Liver (tissue), 9 donors: ENCODE data around the gene PTGDR. TPM values are rescaled to one million over a fixed set of nuclear protein-coding genes. Genes with fewer than 3 reads are reported as not detected.

Experiments used
- DNase-seq: peaks from one replicate; pipeline ENCODE4 v3.0.0-alpha.2; 2017; ENCODE audit warnings: low spot score
- H3K27ac ChIP-seq, 2 donors: one replicate each; pipeline ENCODE4 v1.7.0; 2013; ENCODE audit warnings: inconsistent platforms in 2 of 2, low read length in 2 of 2, control low read depth in 1 of 2, low read depth in 1 of 2, mild to moderate bottlenecking in 1 of 2
- H3K27me3 ChIP-seq, 4 donors: one replicate each; pipeline versions ENCODE4 v1.6.1 to v1.7.0; 2013; ENCODE audit warnings: low read length in 3 of 4, inconsistent platforms in 1 of 4, mild to moderate bottlenecking in 1 of 4, moderate library complexity in 1 of 4; ENCODE audit not compliant: control insufficient read depth in 4 of 4, insufficient read depth in 4 of 4
- H3K36me3 ChIP-seq, 4 donors: one replicate each; pipeline versions ENCODE4 v1.6.1 to v1.7.0; 2013; ENCODE audit warnings: low read length in 3 of 4, mild to moderate bottlenecking in 3 of 4, low read depth in 1 of 4, moderate library complexity in 1 of 4; ENCODE audit not compliant: control insufficient read depth in 4 of 4, insufficient read depth in 3 of 4
- H3K4me1 ChIP-seq, 4 donors: one replicate each; pipeline versions ENCODE4 v1.6.1 to v1.7.0; 2013; ENCODE audit warnings: low read length in 3 of 4, mild to moderate bottlenecking in 3 of 4, moderate library complexity in 1 of 4; ENCODE audit not compliant: control insufficient read depth in 4 of 4, insufficient read depth in 4 of 4
- H3K4me3 ChIP-seq, 3 donors: one replicate each; pipeline versions ENCODE4 v1.6.1 to v1.7.0; 2013; ENCODE audit warnings: low read length in 3 of 3, control low read depth in 1 of 3, low read depth in 1 of 3, mild to moderate bottlenecking in 1 of 3
- H3K9ac ChIP-seq, 2 donors: one replicate each; pipeline ENCODE4 v1.7.0; 2013; ENCODE audit warnings: low read length in 2 of 2, mild to moderate bottlenecking in 2 of 2, moderate library complexity in 2 of 2, control low read depth in 1 of 2, low read depth in 1 of 2
- H3K9me3 ChIP-seq, 4 donors: one replicate each; pipeline versions ENCODE4 v1.6.1 to v1.7.0; 2013; ENCODE audit warnings: low read length in 3 of 4; ENCODE audit not compliant: control insufficient read depth in 4 of 4
- ATF3 ChIP-seq: IDR thresholded peaks from 2 replicates; pipeline ENCODE4 v1.6.1; 2016; ENCODE audit warnings: antibody characterized with exemption
- EGR1 ChIP-seq, 2 donors: IDR thresholded peaks; 2 replicates each; pipeline ENCODE4 v1.6.1; 2016 to 2018; ENCODE audit warnings: antibody characterized with exemption in 2 of 2, low read depth in 2 of 2
- FOXA2 ChIP-seq: IDR thresholded peaks from 2 replicates; pipeline ENCODE4 v1.6.1; 2016; ENCODE audit warnings: antibody characterized with exemption
- GABPA ChIP-seq, 2 donors: IDR thresholded peaks in 1 of 2; conservative IDR thresholded peaks in 1 of 2; 2 replicates each; pipeline ENCODE4 v1.6.1; 2016; ENCODE audit warnings: antibody characterized with exemption in 2 of 2, mild to moderate bottlenecking in 1 of 2, moderate library complexity in 1 of 2
- HNF4A ChIP-seq, 2 donors: conservative IDR thresholded peaks; 2 replicates each; pipeline ENCODE4 v1.6.1; 2016; ENCODE audit warnings: antibody characterized with exemption in 2 of 2, mild to moderate bottlenecking in 2 of 2
- HNF4G ChIP-seq: IDR thresholded peaks from 2 replicates; pipeline ENCODE4 v1.6.1; 2016; ENCODE audit warnings: antibody characterized with exemption
- JUND ChIP-seq, 2 donors: IDR thresholded peaks; 2 replicates each; pipeline ENCODE4 v1.6.1; 2016; ENCODE audit warnings: antibody characterized with exemption in 2 of 2
- NR2F2 ChIP-seq: IDR thresholded peaks from 2 replicates; pipeline ENCODE4 v1.6.1; 2016; ENCODE audit warnings: antibody characterized with exemption
- RAD21 ChIP-seq, 2 donors: IDR thresholded peaks; 2 replicates each; pipeline ENCODE4 v1.6.1; 2016; ENCODE audit warnings: antibody characterized with exemption in 2 of 2, mild to moderate bottlenecking in 2 of 2
- RXRA ChIP-seq, 2 donors: IDR thresholded peaks; 2 replicates each; pipeline ENCODE4 v1.6.1; 2017 to 2018; ENCODE audit warnings: antibody characterized with exemption in 2 of 2, mild to moderate bottlenecking in 1 of 2
- SP1 ChIP-seq: IDR thresholded peaks from 2 replicates; pipeline ENCODE4 v1.6.1; 2018; ENCODE audit warnings: antibody characterized with exemption, mild to moderate bottlenecking
- TAF1 ChIP-seq: conservative IDR thresholded peaks from 2 replicates; pipeline ENCODE4 v1.6.1; 2016; ENCODE audit warnings: antibody characterized with exemption, mild to moderate bottlenecking
- YY1 ChIP-seq: IDR thresholded peaks from 2 replicates; pipeline ENCODE4 v1.6.1; 2016; ENCODE audit warnings: antibody characterized with exemption, mild to moderate bottlenecking
- WGBS: extraction: QIAGEN DNeasy Blood & Tissue Kit; methylation state at CpG from one replicate; pipeline ENCODE4 v1.1.7; 2013; 5-methylcytosine and 5-hydroxymethylcytosine counted together
- polyA plus RNA-seq, 2 donors: library from polyadenylated mRNA; stranded (reverse) in 1 of 2; unstranded in 1 of 2; fragments of 200-250 nt in 1 of 2; fragments of >200 nt in 1 of 2; fragmentation: Nextera tagmentation in 1 of 2; extraction: Ambion mirVana in 1 of 2; gene quantifications; one replicate each; pipeline versions ENCODE4 v1.2.1 to v1.2.3, GENCODE V29; 2013 to 2015
- total RNA-seq, 2 donors: library from RNA; depleted of rRNA; stranded (reverse); fragments of >200 nt; gene quantifications; one replicate each; pipeline ENCODE4 v1.2.3, GENCODE V29; 2014
- TF ChIP-seq, protein P1 (sequence below): IDR thresholded peaks from 2 replicates; pipeline ENCODE4 v1.6.1; 2016; ENCODE audit warnings: antibody characterized with exemption
- TF ChIP-seq, protein P2 (sequence below): IDR thresholded peaks from 2 replicates; pipeline ENCODE4 v1.6.1; 2016; ENCODE audit warnings: antibody characterized with exemption
- TF ChIP-seq, protein P3 (sequence below): fragments of 150-350 bp; IDR thresholded peaks from 2 replicates; pipeline ENCODE4 v1.5.1; 2017; ENCODE audit warnings: improper control_type of control experiment, low read depth, low read length; ENCODE audit not compliant: missing input control
- TF ChIP-seq, protein P4 (sequence below): IDR thresholded peaks from 2 replicates; pipeline ENCODE4 v1.6.1; 2016; ENCODE audit warnings: antibody characterized with exemption, mild to moderate bottlenecking
- donor health status: healthy.
- donor health status: healthy.
- donor health status: healthy.
- donor health status: healthy.
- donor health status: healthy.

PTGDR gene
- total and polyA plus RNA-seq, 4 donors: 0.14 to 1.4 (median 0.44) TPM

- peaks cover 0 to 2% (median 0%) of the 10 kb centered on the region in 4 donors for H3K27me3 ChIP-seq
- DNase-seq: no peak
- TF ChIP-seq TAF1 (no peak), HNF4G (no peak), NR2F2 (no peak), YY1 (no peak), FOXA2 (no peak), SP1 (no peak), RAD21 (IDR thresholded peaks at IDR 0.05) (no peak), EGR1 (IDR thresholded peaks at IDR 0.05; ENCODE audit: low read depth in 2 of 2) (no peak)
- TF ChIP-seq, protein P1, sequence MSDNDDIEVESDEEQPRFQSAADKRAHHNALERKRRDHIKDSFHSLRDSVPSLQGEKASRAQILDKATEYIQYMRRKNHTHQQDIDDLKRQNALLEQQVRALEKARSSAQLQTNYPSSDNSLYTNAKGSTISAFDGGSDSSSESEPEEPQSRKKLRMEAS: no peak
- TF ChIP-seq, protein P2, sequence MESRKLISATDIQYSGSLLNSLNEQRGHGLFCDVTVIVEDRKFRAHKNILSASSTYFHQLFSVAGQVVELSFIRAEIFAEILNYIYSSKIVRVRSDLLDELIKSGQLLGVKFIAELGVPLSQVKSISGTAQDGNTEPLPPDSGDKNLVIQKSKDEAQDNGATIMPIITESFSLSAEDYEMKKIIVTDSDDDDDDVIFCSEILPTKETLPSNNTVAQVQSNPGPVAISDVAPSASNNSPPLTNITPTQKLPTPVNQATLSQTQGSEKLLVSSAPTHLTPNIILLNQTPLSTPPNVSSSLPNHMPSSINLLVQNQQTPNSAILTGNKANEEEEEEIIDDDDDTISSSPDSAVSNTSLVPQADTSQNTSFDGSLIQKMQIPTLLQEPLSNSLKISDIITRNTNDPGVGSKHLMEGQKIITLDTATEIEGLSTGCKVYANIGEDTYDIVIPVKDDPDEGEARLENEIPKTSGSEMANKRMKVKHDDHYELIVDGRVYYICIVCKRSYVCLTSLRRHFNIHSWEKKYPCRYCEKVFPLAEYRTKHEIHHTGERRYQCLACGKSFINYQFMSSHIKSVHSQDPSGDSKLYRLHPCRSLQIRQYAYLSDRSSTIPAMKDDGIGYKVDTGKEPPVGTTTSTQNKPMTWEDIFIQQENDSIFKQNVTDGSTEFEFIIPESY: no peak
- H3K9ac ChIP-seq: no peak overlapping the region
- H3K4me1 ChIP-seq: no peaks in the 10 kb centered on the region
- H3K36me3 ChIP-seq: no peaks in the 10 kb centered on the region
- H3K4me3 ChIP-seq: no peak overlapping the region
- no peak overlapping the region for H3K27ac ChIP-seq
- WGBS: 68% methylated on average over 4 of the region's 4 CpGs
- H3K9me3 ChIP-seq: peaks cover 0 to 3% (median 0%) of the 10 kb centered on the region in 4 donors
Observed at GRCh38 chr14:52307376-52307775, 39.9 kb downstream of the PTGDR start.

DNA sequence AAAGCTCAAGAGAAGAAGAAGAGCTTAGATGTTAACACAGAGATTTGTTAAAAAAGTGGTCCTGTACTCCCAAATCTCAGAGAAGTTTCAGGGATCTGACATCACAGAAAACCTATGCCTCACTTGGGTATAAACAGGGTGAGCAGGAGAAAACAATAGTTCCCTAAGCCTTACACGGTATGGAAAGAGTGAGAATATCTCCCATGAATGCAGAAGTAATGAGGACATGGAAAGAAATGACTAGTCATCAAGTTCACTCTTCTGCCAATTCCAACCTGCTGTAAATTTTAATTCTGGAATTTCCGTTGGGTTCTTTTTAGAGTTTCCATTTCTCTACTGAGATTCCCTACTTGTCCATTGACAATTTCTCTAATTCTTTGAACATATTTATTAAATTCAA lies 40.4 kb downstream of the PTGDR start:
- Histone ChIP-seq H3K4me3 (no peak overlapping the region), H3K9me3 (peaks cover 0 to 3% (median 0%) of the 10 kb centered on the region in 4 donors), H3K27me3 (peaks cover 0 to 2% (median under 1%) of the 10 kb centered on the region in 4 donors), H3K36me3 (no peaks in the 10 kb centered on the region), H3K4me1 (no peaks in the 10 kb centered on the region), H3K9ac (no peak overlapping the region), H3K27ac (no peak overlapping the region)
- DNase-seq: no peak
- TF ChIP-seq FOXA2 (no peak), JUND (IDR thresholded peaks at IDR 0.05) (no peak), YY1 (no peak)
- 81% methylated on average over 2 of the region's 2 CpGs for WGBS

DNA sequence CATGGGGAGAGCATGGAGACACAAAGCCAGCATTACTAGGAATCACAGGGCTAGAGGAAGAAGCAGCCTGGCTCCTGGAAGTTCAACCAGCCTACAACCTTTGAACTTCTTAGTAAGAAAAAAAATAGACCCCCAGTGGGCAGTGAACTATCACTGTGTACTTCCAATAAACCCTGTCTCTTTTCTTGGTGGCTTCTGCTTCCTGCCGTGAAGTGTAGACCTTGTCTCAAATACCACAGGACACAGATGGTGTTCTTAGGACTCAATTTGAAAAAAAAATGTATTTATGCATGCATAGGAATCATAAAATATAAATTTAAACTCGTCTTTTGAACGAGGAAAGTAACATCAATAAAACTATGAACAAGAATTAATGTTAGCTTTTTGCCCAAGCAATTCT lies 43.0 kb downstream of the PTGDR start:
- Histone ChIP-seq H3K9ac (no peak overlapping the region), H3K4me1 (peaks cover 8 to 24% (median 17%) of the 10 kb centered on the region in 4 donors), H3K27ac (no peak overlapping the region), H3K4me3 (no peak overlapping the region), H3K27me3 (peaks cover 0 to 8% (median 3%) of the 10 kb centered on the region in 4 donors), H3K9me3 (peaks cover 0 to 3% (median 0%) of the 10 kb centered on the region in 4 donors), H3K36me3 (no peaks in the 10 kb centered on the region)
- WGBS: 81% methylated on average over 3 of the region's 3 CpGs
- DNase-seq: no peak
- TF ChIP-seq YY1 (no peak), TAF1 (no peak), RXRA (IDR thresholded peaks at IDR 0.05) (no peak), ATF3 (no peak), HNF4G (no peak), SP1 (no peak), HNF4A (conservative IDR thresholded peaks at IDR 0.05) (no peak), GABPA (IDR thresholded peaks at IDR 0.05 in 1 of 2, conservative IDR thresholded peaks at IDR 0.05 in 1 of 2) (no peak)
- TF ChIP-seq, protein P3, sequence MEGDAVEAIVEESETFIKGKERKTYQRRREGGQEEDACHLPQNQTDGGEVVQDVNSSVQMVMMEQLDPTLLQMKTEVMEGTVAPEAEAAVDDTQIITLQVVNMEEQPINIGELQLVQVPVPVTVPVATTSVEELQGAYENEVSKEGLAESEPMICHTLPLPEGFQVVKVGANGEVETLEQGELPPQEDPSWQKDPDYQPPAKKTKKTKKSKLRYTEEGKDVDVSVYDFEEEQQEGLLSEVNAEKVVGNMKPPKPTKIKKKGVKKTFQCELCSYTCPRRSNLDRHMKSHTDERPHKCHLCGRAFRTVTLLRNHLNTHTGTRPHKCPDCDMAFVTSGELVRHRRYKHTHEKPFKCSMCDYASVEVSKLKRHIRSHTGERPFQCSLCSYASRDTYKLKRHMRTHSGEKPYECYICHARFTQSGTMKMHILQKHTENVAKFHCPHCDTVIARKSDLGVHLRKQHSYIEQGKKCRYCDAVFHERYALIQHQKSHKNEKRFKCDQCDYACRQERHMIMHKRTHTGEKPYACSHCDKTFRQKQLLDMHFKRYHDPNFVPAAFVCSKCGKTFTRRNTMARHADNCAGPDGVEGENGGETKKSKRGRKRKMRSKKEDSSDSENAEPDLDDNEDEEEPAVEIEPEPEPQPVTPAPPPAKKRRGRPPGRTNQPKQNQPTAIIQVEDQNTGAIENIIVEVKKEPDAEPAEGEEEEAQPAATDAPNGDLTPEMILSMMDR: no peak
- TF ChIP-seq, protein P4, sequence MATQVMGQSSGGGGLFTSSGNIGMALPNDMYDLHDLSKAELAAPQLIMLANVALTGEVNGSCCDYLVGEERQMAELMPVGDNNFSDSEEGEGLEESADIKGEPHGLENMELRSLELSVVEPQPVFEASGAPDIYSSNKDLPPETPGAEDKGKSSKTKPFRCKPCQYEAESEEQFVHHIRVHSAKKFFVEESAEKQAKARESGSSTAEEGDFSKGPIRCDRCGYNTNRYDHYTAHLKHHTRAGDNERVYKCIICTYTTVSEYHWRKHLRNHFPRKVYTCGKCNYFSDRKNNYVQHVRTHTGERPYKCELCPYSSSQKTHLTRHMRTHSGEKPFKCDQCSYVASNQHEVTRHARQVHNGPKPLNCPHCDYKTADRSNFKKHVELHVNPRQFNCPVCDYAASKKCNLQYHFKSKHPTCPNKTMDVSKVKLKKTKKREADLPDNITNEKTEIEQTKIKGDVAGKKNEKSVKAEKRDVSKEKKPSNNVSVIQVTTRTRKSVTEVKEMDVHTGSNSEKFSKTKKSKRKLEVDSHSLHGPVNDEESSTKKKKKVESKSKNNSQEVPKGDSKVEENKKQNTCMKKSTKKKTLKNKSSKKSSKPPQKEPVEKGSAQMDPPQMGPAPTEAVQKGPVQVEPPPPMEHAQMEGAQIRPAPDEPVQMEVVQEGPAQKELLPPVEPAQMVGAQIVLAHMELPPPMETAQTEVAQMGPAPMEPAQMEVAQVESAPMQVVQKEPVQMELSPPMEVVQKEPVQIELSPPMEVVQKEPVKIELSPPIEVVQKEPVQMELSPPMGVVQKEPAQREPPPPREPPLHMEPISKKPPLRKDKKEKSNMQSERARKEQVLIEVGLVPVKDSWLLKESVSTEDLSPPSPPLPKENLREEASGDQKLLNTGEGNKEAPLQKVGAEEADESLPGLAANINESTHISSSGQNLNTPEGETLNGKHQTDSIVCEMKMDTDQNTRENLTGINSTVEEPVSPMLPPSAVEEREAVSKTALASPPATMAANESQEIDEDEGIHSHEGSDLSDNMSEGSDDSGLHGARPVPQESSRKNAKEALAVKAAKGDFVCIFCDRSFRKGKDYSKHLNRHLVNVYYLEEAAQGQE: no peak
- TF ChIP-seq, protein P2: no peak
- TF ChIP-seq, protein P1: no peak
